NT2/D1 (cell line): ENCODE data around the gene UBE2G1.
"Not testable (repeated sequence)": the region's sequence is repeated elsewhere in the genome, so short reads cannot be mapped to it uniquely, and the experiment has no call there.

Experiments
- DNase-seq: peaks from one replicate; pipeline ENCODE4 v3.0.0-alpha.2; 2011; ENCODE audit warnings: low read depth, low spot score
- H3K27me3 ChIP-seq: 2 replicates; pipeline ENCODE4 v1.6.0; 2011; ENCODE audit warnings: mild to moderate bottlenecking; ENCODE audit not compliant: insufficient read length, insufficient read depth
- H3K36me3 ChIP-seq: 2 replicates; pipeline ENCODE4 v1.6.1; 2011; ENCODE audit warnings: mild to moderate bottlenecking, low read length, mixed read lengths; ENCODE audit not compliant: insufficient read depth, insufficient read length
- H3K4me1 ChIP-seq: 2 replicates; pipeline ENCODE4 v1.5.1; 2011; ENCODE audit not compliant: insufficient read depth, insufficient read length
- H3K4me3 ChIP-seq: 2 replicates; pipeline ENCODE4 v1.5.1; 2011; ENCODE audit warnings: low read depth; ENCODE audit not compliant: insufficient read length
- H3K9ac ChIP-seq: 2 replicates; pipeline ENCODE4 v1.6.0; 2011; ENCODE audit warnings: low read depth; ENCODE audit not compliant: insufficient read length
- H3K9me3 ChIP-seq: 2 replicates; pipeline ENCODE4 v1.5.1; 2011; ENCODE audit warnings: mild to moderate bottlenecking, low read length; ENCODE audit not compliant: insufficient read depth
- SUZ12 ChIP-seq: IDR thresholded peaks from 2 replicates; pipeline ENCODE4 v1.6.1; 2011; ENCODE audit not compliant: insufficient read length, insufficient read depth; ENCODE audit errors: extremely low read depth
- YY1 ChIP-seq: IDR thresholded peaks from 2 replicates; pipeline ENCODE4 v1.6.1; 2011; ENCODE audit not compliant: insufficient read length, insufficient read depth
- ZNF274 ChIP-seq: IDR thresholded peaks from 2 replicates; pipeline ENCODE4 v1.6.1; 2011; ENCODE audit warnings: mild to moderate bottlenecking, low read depth, low read length

UBE2G1 gene

GRCh38 chr17:4369557-4370230 is 3.2 kb upstream of the UBE2G1 start:
- Histone ChIP-seq H3K9me3 (no peaks in the 10 kb centered on the region), H3K4me1 (no peaks in the 10 kb centered on the region), H3K36me3 (no peaks in the 10 kb centered on the region), H3K4me3 (no peak overlapping the region), H3K9ac (no peak overlapping the region), H3K27me3 (no peaks in the 10 kb centered on the region)
- TF ChIP-seq YY1 (no peak), ZNF274 (no peak), SUZ12 (no peak)
- DNase-seq = no peak

GRCh38 chr17:4368341-4368740 is 1.9 kb upstream of the UBE2G1 start:
- Histone ChIP-seq H3K4me3 (no peak overlapping the region), H3K9me3 (no peaks in the 10 kb centered on the region), H3K4me1 (no peaks in the 10 kb centered on the region), H3K27me3 (no peaks in the 10 kb centered on the region), H3K9ac (peak overlapping the region; percentile 5), H3K36me3 (no peaks in the 10 kb centered on the region)
- no peak for DNase-seq
- TF ChIP-seq SUZ12 (no peak), ZNF274 (no peak), YY1 (no peak)

- not testable (repeated sequence) for H3K4me3 ChIP-seq, DNase-seq, H3K27me3 ChIP-seq, H3K9ac ChIP-seq, H3K9me3 ChIP-seq, H3K4me1 ChIP-seq, H3K36me3 ChIP-seq
Measured at GRCh38 chr17:4367177-4367576, 702 bp upstream of the UBE2G1 start.

GRCh38 chr17:4365628-4366326 is 698 bp downstream of the UBE2G1 start:
- Histone ChIP-seq H3K9me3 (no peaks in the 10 kb centered on the region), H3K27me3 (no peaks in the 10 kb centered on the region), H3K36me3 (peaks cover 9% of the 10 kb centered on the region), H3K4me3 (peak overlapping the region; percentile 80), H3K4me1 (no peaks in the 10 kb centered on the region), H3K9ac (peak overlapping the region; percentile 97)
- TF ChIP-seq YY1 (no peak), SUZ12 (no peak), ZNF274 (no peak)
- no peak for DNase-seq

- Histone ChIP-seq H3K9ac (peak overlapping the region; percentile 97), H3K4me3 (peak overlapping the region; percentile 80), H3K27me3 (no peaks in the 10 kb centered on the region), H3K4me1 (no peaks in the 10 kb centered on the region), H3K9me3 (no peaks in the 10 kb centered on the region), H3K36me3 (peaks cover 10% of the 10 kb centered on the region)
- TF ChIP-seq SUZ12 (no peak), YY1 (no peak), ZNF274 (no peak)
- peak; percentile 70 for DNase-seq
Measured at GRCh38 chr17:4365103-4365627, 1.3 kb downstream of the UBE2G1 start.

GRCh38 chr17:4364622-4365041 is 1.8 kb downstream of the UBE2G1 start:
- H3K36me3 ChIP-seq = peaks cover 10% of the 10 kb centered on the region
- H3K27me3 ChIP-seq = no peaks in the 10 kb centered on the region
- no peaks in the 10 kb centered on the region for H3K9me3 ChIP-seq
- TF ChIP-seq ZNF274 = no peak
- no peak for TF ChIP-seq YY1
- no peak for TF ChIP-seq SUZ12
- DNase-seq = no peak
- H3K4me3 ChIP-seq = peak overlapping the region; percentile 80
- H3K4me1 ChIP-seq = no peaks in the 10 kb centered on the region
- peak overlapping the region; percentile 97 for H3K9ac ChIP-seq

GRCh38 chr17:4362141-4362540 is 4.3 kb downstream of the UBE2G1 start:
- TF ChIP-seq YY1 (no peak), ZNF274 (no peak), SUZ12 (no peak)
- no peak for DNase-seq
- H3K27me3 ChIP-seq = no peaks in the 10 kb centered on the region
- no peak overlapping the region for H3K9ac ChIP-seq
- no peak overlapping the region for H3K4me3 ChIP-seq
- peaks cover 10% of the 10 kb centered on the region for H3K36me3 ChIP-seq
- H3K4me1 ChIP-seq = no peaks in the 10 kb centered on the region
- H3K9me3 ChIP-seq = no peaks in the 10 kb centered on the region
